Measurements from ENCODE around the gene BCL11A.

The BCL11A gene

DNA sequence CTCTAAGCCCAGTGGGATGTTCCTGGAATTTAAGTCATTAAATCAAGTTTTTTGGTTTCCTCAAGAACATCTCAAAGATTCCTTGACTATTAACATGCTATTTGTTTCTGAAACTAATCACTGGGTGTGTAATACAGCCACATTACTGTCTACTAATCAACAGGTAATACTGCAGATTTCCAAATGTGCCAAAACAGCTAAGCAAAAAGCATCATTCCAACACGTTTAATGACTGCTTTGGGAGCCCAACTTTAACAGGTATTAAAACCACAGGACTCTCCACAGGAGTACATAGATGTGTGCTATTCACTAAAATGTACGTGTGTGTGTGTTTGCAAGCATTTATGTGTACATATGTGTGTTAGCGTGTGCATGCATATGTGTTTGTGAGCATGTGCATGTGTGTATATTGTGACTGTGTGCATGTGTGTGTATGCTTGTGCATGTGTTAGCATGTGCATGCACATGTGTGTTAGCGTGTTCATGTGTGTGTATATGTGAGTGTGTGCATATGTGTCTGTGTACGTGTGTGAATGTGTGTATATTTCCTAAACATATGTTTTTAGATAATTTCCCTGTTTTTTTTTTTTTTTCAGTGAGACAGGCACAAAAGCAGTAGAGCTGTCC lies 80.7 kb downstream of the BCL11A start:
- Histone ChIP-seq H3K4me2 (ENCODE audit: low read depth, low read length, poor library complexity, severe bottlenecking) (no peak overlapping the region), H3K36me3 (ENCODE audit: low read length) (peaks cover 33% of the 10 kb centered on the region), H3F3A (ENCODE audit: insufficient read depth) (peaks cover 39% of the 10 kb centered on the region), H3K79me2 (ENCODE audit: insufficient read depth, low read length) (peaks cover 94% of the 10 kb centered on the region), H3K4me3 (ENCODE audit: insufficient read depth, low read length, poor library complexity, severe bottlenecking) (no peak overlapping the region), H3K27me3 (ENCODE audit: low read length) (no peaks in the 10 kb centered on the region), H3K27ac (ENCODE audit: low read depth, low read length) (no peak overlapping the region), H4K20me1 (ENCODE audit: low read depth, low read length) (peaks cover 8% of the 10 kb centered on the region; the same call in 1 of the 2 replicates), H3K9me2 (replicated peaks; ENCODE audit: insufficient read depth, low read length) (no peaks in the 10 kb centered on the region), H2AFZ (ENCODE audit: low read depth, low read length, severe bottlenecking) (no peak overlapping the region), H3K9me3 (ENCODE audit: insufficient read depth, low read length) (no peaks in the 10 kb centered on the region), H3K9ac (ENCODE audit: low read length) (no peak overlapping the region)
- TF ChIP-seq, protein P1, sequence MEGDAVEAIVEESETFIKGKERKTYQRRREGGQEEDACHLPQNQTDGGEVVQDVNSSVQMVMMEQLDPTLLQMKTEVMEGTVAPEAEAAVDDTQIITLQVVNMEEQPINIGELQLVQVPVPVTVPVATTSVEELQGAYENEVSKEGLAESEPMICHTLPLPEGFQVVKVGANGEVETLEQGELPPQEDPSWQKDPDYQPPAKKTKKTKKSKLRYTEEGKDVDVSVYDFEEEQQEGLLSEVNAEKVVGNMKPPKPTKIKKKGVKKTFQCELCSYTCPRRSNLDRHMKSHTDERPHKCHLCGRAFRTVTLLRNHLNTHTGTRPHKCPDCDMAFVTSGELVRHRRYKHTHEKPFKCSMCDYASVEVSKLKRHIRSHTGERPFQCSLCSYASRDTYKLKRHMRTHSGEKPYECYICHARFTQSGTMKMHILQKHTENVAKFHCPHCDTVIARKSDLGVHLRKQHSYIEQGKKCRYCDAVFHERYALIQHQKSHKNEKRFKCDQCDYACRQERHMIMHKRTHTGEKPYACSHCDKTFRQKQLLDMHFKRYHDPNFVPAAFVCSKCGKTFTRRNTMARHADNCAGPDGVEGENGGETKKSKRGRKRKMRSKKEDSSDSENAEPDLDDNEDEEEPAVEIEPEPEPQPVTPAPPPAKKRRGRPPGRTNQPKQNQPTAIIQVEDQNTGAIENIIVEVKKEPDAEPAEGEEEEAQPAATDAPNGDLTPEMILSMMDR (IDR thresholded peaks at IDR 0.05; ENCODE audit: insufficient read depth, low read length, poor library complexity, severe bottlenecking) = no peak
- TF ChIP-seq EZH2phosphoT487 (conservative IDR thresholded peaks at IDR 0.05; ENCODE audit: low read length) = no peak

DNA sequence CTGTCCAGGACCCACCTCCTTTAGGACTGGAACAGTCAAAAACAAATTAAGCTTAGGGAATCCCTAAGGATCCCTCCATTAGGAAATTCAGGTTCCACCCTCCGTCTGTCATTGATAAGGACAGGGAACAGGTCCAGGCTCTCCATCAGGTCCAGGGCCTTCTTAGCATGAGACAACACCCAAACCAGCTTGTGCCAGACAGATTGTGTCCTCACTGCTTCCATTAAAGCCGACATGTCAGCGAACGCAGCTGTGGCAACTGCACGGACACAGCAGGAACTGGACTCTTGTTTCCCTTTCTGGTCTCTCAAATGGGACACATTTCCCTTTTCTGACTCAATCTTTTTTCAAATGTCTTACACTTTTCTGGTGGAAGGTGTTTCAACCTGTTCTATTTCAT lies 81.4 kb downstream of the BCL11A start:
- Histone ChIP-seq H3K27me3 (ENCODE audit: low read length) (no peaks in the 10 kb centered on the region), H3K36me3 (ENCODE audit: low read length) (peaks cover 33% of the 10 kb centered on the region), H4K20me1 (ENCODE audit: low read depth, low read length) (peaks cover 8% of the 10 kb centered on the region; the same call in 1 of the 2 replicates), H3F3A (ENCODE audit: insufficient read depth) (peaks cover 39% of the 10 kb centered on the region), H3K9me3 (ENCODE audit: insufficient read depth, low read length) (no peaks in the 10 kb centered on the region), H3K27ac (ENCODE audit: low read depth, low read length) (no peak overlapping the region), H3K9ac (ENCODE audit: low read length) (no peak overlapping the region), H3K9me2 (replicated peaks; ENCODE audit: insufficient read depth, low read length) (no peaks in the 10 kb centered on the region), H3K79me2 (ENCODE audit: insufficient read depth, low read length) (peaks cover 91% of the 10 kb centered on the region), H3K4me3 (ENCODE audit: insufficient read depth, low read length, poor library complexity, severe bottlenecking) (no peak overlapping the region), H2AFZ (ENCODE audit: low read depth, low read length, severe bottlenecking) (no peak overlapping the region), H3K4me2 (ENCODE audit: low read depth, low read length, poor library complexity, severe bottlenecking) (no peak overlapping the region)
- TF ChIP-seq, protein P1 (IDR thresholded peaks at IDR 0.05; ENCODE audit: insufficient read depth, low read length, poor library complexity, severe bottlenecking) = no peak
- no peak for TF ChIP-seq EZH2phosphoT487 (conservative IDR thresholded peaks at IDR 0.05; ENCODE audit: low read length)

DNA sequence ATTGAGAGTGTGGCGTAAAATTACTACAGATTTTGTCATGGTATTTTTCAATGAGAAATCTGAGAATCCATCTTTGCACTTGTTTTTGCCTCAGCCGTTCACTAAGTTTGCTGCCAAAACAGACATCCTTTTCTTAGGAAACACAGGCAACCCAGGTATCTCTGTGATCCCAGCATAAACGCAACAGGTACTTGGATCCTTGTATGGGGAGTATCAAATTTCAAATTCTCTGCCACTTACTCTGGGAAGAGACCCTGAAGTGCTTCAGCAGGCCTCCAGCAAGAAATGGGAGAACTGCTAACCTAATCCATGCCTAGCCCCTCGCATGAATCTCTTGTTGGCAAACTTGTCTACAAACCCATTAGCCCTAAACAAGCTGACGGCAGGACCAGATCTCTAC lies 83.1 kb downstream of the BCL11A start:
- no peak overlapping the region for H2AFZ ChIP-seq (ENCODE audit: low read depth, low read length, severe bottlenecking)
- H3K4me3 ChIP-seq (ENCODE audit: insufficient read depth, low read length, poor library complexity, severe bottlenecking) = no peak overlapping the region
- H3K79me2 ChIP-seq (ENCODE audit: insufficient read depth, low read length) = peaks cover 88% of the 10 kb centered on the region
- H3K9ac ChIP-seq (ENCODE audit: low read length) = no peak overlapping the region
- H3F3A ChIP-seq (ENCODE audit: insufficient read depth) = peaks cover 39% of the 10 kb centered on the region
- peaks cover 8% of the 10 kb centered on the region; the same call in 1 of the 2 replicates for H4K20me1 ChIP-seq (ENCODE audit: low read depth, low read length)
- H3K27ac ChIP-seq (ENCODE audit: low read depth, low read length) = no peak overlapping the region
- H3K27me3 ChIP-seq (ENCODE audit: low read length) = no peaks in the 10 kb centered on the region
- H3K9me2 ChIP-seq (replicated peaks; ENCODE audit: insufficient read depth, low read length) = no peaks in the 10 kb centered on the region
- TF ChIP-seq EZH2phosphoT487 (conservative IDR thresholded peaks at IDR 0.05; ENCODE audit: low read length) = no peak
- TF ChIP-seq, protein P1 (IDR thresholded peaks at IDR 0.05; ENCODE audit: insufficient read depth, low read length, poor library complexity, severe bottlenecking) = no peak
- peaks cover 33% of the 10 kb centered on the region for H3K36me3 ChIP-seq (ENCODE audit: low read length)
- no peak overlapping the region for H3K4me2 ChIP-seq (ENCODE audit: low read depth, low read length, poor library complexity, severe bottlenecking)
- H3K9me3 ChIP-seq (ENCODE audit: insufficient read depth, low read length) = no peaks in the 10 kb centered on the region

All from SU-DHL-6 (cell line).